Head of caudate nucleus (tissue), 42 donors: ENCODE measurements around the gene ADAM19.
A peak's percentile ranks its signal among the peaks of the same experiment; 100 is the strongest.

ENCODE experiments used
- DNase-seq, 42 donors: peaks; one replicate each; pipeline versions ENCODE4 v3.0.0 to v3.0.0-alpha.2; 2020 to 2021; ENCODE audit warnings: mixed read lengths in 7 of 42
- intact Hi-C: fragments of 100-400 bp; cut with DNase I; formaldehyde crosslinking; loops from one replicate; pipeline ENCODE4 v1.15.0; 2022

The ADAM19 gene

DNA sequence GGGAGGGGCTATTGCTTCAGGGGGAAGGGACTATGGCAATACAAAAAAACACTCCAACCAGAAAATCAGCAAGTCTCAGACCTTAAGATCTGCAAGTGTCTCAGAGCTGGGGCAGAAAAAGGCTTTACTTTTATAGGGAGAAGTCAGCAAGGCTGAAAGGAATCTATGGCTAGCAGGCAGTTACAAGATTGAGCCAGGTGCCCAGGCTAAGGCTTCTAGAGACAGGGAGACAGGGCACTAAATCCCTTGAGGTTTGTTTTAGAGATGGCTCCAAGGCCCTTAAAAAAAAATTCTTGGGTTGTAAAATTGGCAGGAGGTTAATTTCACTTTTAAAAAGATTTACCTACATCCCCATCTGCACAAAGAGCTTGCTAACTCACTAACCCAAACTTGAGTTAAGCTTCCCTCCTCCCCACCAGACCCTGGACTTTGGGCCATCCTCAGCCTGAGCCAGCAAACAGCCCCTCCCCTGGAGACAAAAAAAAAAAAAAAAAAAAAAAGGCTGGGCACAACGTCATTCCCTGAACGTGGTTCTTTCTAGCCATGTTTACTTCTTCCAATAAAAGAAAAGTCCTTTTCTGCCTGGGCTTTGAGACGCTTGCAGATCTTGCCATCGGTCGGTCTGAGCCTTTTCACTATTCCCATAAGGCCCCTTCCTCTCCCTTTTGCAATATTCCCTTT is 97.6 kb downstream of the ADAM19 start:
- intact Hi-C loops, result loop anchor here (10.0 kb wide), 1 partner anchor 133 kb away; a partner anchor contains a TSS
- DNase-seq, result no peak

DNA sequence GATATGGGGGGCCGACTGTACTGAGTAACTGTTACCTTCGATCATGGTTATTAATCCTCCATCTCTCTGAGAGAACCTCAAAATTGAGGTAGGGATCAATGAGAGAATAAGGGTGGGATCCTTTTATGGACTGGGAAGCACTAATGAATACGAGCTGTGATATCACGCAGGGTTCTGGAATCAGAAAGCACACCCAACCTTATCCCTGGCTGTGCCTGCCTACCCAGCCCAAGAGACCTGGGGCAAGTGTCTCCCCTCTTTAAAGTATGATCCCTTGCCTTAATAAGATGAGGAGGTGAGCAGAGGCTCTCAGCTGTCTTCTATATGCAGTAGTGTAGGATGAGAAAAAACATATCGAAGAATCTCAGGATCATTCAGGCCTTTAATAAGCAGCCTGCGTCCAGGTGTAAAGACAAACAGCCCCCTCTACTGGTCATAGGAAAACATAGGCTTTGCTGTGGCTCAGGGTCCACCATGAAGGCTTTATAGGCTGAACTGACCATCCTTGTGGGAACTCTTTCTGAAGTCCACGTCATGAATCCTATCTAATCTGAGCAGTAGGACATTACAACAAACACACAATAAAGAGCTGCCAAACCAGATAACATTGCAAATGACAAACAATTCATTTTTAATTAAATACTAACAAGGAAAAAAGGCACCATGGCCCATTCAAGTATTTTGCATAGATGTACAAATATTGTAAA is 98.7 kb downstream of the ADAM19 start:
- intact Hi-C loops, result loop anchor here (10.0 kb wide), 1 partner anchor 132 kb away; a partner anchor contains a TSS
- peak in 29 of 42 donors; percentile 36 to 85 (median 66) for DNase-seq

DNA sequence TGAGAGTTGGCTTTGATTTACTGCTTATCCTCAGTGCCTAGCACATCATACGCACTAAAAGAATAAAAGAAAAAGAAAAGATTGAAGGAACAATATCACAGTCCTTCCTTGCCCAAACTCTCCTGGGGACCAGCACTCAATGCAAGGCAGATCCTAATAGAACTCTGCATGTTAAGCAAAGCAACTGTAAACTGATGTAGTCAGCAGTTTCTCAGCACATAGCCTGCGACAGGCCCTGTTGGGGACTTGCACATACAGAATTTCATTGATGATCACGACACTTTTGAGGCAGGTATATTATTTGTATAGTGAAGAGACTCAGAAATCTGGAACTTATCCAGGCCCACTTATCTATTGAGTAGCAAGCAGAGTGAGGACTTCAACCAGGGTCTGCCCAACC is 100.1 kb downstream of the ADAM19 start:
- intact Hi-C loops, result loop anchor here (10.0 kb wide), 1 partner anchor 131 kb away; a partner anchor contains a TSS
- no peak for DNase-seq

DNA sequence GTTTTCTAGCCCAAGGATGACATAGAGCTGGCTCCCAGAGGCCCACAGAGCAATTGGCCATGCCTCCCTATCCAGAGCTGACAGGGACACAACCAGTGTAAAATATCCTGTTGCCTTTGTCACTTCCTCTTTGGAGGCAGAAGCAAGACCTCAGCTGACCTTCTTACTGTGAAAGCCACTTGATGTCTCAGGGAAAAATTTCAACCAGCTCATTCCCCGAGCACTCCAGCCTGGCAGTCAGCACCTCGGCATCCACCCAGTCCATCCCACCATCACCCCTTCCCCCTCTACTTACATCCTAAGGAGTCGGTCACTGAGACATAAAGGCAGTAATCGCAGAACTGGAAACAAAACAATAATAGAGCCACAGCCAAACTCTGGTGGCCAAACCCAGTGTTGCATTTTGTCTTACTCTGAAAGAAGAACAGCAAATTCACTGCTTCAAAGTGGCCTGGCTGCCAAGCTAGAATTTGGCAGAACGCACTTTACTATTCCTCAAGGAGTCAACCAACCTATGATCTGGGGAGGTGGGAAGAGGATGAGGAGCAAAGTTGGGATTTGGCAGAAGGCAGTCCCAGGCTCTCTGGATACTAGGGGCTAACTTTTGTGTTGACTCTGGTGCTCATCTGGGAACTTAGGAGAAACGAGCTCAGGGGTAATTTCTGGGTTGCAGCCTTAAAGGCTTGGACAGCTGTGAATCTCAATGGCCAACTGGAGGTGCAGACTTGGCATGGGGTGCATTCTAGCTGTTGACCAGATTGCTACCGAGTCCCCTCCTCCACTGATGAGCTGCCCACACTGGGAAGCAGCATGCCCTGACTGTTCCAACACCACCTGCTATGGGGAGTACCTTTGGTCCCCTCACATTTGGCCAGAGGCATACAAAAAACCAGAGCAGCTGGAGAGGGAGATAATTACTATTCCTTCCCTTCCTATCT is 101.9 kb downstream of the ADAM19 start:
- intact Hi-C loops, result loop anchor here (5.0 to 10.0 kb wide), 2 partner anchors 41 to 129 kb away; a partner anchor contains a TSS
- DNase-seq, result no peak

DNA sequence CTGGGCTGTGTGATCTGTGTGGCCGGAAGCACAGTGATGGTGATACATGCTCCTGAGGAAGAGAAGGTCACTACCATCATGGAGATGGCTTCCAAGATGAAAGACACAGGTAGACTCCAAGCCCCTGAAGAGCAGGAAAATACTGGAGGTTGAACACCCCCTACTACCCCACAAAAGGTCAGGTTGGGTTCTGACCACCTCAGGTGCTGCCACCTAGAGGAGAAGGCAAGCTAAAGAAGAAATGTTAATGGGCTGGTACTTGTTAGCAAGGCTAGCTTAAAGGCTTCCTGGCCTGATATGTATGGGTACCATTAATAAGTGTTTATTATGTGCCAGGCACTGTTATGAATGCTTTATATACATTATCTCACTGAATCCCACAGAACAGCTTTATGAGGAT is 103.9 kb downstream of the ADAM19 start:
- peak in 10 of 42 donors; percentile 26 to 76 (median 46) for DNase-seq
- intact Hi-C loops, result loop anchor here (5.0 to 10.0 kb wide), 2 partner anchors 39 to 127 kb away; a partner anchor contains a TSS

DNA sequence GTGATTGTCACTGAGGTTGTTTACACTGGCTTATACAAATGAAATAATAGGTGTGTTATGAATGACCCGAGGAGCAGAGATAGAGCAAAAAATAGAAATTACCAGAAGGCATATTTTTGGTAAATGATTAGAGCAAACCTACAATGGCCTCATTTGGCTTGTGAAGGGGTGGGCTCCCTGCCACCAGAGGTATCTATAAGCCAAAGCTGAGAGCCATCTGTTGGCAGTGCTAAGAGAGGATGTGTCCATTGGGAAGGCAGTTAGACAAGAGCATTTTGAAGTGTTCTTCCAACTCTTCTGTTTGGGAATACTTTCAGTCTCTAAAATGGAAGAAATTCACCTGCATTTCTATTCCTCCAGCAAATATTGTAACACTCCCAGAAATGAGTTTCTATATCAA is 104.9 kb downstream of the ADAM19 start:
- intact Hi-C loops, result loop anchor here (5.0 to 10.0 kb wide), 2 partner anchors 38 to 126 kb away; a partner anchor contains a TSS
- no peak for DNase-seq

DNA sequence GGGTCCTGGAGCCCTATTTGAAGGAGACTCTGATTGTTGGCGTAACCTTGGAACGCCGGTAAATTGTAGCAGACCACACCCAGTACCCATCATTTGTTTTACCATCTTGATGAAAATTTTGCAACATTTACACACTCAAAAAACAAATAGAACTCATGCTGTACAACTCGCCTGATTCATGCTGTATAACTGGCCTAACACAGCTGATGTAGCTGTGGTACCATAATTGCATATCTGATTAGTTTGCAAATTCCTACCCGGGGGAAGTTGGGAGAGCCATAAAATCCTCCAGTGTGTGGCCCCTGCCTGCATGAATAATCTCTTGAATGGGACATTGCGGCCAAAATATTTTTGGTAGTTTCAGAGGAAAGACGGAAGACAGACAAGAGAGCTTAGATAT is 105.9 kb downstream of the ADAM19 start:
- no peak for DNase-seq
- intact Hi-C loops, result loop anchor here (5.0 to 10.0 kb wide), 2 partner anchors 37 to 125 kb away; a partner anchor contains a TSS

DNA sequence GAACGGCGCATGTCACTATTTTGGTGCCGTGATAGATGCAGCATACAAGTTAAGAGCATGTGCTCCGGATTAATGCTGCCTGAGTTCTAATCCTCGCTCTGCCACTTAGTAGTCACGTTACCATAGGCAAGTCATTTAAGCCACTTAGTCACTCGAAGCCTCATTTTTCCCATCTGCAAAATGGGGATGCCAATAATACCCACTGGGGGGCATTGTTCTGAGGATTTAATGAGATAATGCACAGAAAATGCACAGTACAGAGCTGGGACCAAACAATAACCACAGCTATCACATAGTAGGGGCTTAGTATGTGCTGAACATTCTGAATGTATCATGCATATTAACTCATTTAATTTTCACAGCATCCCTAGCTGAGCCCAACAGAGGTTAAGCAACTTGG is 106.5 kb downstream of the ADAM19 start:
- intact Hi-C loops, result no loop called here
- no peak for DNase-seq

DNA sequence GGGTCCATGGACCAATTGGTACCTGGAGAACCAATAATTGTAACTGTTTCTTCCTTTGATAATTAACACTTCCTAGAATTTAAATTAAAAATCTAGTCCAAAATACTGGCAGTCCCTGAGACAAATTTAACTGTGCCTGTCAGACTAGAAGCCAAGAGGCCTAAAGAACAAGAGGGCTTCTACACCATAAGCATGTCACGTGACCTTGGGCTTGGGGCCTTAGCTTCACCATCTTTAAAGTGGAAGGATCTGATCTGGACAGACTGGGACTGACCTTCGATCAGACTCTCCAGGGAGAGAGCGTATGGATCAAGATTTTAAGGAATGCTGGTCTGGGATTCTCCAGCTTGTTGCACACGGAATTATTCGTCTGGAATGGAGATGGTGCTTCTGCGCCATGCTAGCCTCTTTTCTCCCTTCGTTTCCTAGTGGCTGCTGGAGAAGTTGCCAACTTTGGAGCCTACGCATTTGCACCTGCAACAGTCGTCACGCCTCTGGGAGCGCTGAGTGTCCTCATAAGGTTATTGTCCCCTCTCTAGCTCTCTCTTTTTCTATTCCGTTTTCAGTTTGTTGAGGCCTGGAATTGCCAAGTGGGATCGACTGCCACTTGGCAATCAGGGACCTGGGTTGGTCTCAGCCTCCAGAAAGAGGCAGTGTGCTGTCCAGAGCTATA is 107.1 kb downstream of the ADAM19 start:
- no peak for DNase-seq
- intact Hi-C loops, result no loop called here

DNA sequence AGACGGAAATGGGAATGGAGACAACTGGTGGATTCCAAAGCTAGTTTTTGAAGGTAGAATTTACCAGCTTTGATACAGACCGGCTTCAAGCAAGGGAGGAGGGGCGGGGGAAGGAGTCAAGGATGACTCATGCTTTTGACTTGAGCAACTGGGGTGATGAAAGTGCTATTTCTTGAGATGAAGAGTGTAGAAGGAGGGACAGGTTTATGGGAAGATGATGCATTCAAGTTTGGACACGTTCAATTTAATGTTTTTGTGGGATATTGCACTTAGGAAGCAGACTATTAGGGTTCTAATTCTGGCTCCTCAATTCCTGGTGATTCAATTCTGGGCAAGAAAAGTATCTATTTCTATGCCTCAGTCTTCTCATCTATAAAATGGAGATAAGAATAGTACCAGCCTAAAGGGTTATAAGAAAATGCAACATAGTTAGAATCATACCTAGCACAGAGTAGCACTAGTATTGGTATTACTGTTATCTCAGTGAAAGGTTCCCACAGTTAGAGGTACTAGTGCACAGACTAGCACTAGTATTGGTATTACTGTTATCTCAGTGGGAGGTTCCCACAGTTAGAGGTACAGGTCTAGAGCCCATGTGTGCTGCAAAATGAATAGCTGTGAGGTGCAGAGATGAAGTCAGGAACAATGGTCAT is 110.9 kb downstream of the ADAM19 start:
- intact Hi-C loops, result no loop called here
- peak in 34 of 42 donors; percentile 24 to 86 (median 60) for DNase-seq

DNA sequence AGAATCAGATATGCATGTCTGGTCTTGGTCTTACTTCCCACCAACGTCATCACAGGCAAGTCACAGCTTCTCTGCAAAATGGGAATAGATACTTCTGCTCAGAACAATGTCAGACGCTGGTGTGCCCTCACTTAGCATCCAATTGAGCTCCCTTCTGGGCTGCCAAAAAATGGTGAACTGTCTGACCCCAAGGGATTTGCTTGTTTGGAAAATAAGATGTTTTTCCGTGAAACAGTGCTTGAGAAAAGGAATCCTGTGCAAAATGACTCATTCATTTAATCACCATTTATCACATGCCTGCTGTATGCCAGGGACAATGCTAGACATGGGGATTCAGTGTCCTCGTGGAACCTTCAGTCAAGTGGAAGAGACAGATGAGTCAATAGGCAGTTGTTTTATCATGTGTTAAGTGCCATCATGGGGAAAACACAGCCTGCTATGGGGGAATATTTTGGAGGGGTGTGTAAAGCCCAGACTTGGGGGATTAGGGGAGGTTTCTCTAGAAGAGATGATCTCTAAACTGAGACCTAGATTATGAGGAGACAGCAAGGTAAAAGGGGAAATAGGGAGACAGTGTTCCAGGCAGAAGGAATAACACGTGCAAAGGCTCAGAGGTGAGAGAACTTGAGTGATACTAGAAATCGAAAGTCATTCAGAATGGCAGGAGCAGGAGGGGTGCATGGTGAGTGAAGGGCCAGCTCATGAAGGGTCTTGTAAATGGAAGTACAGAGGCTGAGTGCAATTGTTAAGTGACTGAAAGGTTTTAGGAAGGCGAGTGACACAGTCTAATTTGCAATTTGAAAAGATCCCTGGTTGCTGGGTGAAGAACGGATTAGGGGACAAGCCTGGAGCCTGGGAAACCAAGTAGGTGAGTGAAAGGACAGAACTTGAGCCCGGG is 111.7 kb downstream of the ADAM19 start:
- intact Hi-C loops, result no loop called here
- peak in 2 of 42 donors; percentile 18 to 24 for DNase-seq

DNA sequence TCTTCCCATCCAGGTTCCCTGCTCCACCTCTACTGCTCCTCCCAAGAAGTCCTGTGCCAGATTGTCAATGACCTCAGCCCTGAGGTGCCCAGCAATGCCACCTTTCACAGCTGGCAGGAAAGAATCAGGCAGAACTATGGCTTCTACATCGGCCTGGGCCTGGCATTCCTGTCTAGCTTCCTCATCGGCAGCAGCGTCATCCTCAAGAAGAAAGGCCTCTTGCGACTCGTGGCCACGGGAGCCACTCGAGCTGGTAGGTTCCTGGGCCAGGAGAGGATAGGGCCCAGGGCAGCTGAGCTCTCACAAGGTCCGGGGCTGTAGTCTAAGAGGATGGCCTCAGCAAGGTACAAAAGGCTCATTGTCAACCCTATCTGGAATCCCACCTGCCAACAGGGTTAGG is 112.5 kb downstream of the ADAM19 start:
- peak in 2 of 42 donors; percentile 27 to 32 for DNase-seq
- intact Hi-C loops, result no loop called here

DNA sequence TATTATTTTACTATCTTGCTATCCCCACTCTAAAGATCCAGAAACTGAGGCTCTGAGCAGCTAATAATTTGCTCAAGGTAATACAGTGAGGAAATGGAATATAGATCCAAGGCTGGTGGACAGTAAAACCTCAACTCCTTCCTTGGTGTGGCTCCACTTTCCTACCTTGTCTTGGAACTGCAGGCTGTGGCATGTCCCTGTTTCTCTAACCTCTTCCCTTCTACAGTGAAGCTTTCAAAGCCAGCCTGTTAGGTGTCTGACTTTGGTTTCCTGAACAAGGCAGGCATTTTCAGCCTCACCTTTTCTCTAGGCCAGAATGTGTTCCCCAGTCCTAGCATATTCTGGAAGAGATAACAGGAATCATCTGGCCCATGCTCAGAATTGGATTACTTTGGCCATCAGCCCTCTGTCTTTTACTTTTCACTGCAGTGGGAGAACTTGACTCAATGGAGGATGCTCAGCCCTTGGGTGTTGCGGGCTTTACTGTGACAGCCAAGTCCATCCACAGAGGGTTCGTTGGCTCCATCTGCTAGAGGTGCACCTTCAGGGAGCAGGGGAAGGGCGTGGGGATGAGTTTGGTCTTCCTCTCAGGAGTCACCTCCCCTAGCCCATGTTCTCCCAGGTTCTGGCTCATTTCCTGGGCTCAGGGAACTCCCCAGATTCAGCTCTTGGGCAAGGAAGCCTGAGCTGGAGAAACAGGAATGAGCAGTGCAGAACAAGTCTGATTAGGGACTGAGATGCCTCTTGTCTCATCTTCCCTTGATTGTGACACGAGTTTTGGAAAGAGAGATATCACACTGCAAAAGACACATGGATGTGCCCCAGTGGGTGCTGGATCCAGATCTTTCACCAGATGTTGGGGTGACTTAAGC is 114.4 kb downstream of the ADAM19 start:
- peak in 3 of 42 donors; percentile 11 to 33 (median 24) for DNase-seq

DNA sequence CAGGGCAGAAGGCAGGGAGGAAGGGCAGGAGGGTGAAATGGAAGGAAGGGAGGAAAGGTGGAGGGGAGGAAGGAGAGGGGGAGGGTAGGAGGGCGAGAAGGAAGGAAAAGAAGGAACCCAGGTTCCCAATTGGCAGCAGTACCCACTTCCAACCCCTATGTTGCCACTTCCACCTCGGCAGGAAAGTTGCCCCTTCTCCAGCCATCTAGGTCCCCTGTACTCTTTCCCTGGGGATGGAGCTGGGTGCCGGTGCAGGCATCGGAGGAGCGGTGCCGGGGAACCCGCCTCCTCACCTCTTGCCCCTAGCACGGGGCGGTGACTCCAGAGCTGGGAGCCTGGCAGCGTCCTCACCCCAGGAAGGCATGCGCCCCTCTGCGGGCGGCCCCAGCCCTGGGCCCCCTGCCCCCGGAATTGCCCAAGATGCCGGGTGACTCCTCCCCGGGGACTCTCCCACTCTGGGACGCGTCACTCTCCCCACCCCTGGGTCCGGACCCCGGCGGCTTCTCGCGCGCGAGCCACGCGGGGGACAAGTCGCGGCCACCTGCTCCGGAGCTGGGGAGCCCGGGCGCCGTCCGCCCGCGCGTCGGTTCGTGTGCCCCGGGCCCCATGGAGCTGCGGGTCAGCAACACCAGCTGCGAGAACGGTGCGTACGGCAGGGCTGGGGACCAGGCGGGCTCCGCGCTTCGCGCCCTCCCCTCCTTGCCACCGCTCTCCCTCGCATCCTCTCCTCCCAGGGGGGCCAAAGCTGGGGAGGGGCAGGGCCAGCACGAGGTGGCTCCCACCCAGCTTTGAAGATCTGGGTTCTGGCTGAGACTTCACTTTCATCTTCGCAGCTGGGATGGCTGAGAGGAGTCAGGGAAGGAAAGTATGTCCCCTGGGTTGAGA is 115.6 kb downstream of the ADAM19 start, which contains the start of gene NIPAL4:
NIPAL4 (plus strand) TSS at position 499 of the 885 bp plus-strand sequence; CDS start at position 607, 108 bp downstream.
- intact Hi-C loops, result no loop called here
- DNase-seq, result peak in 39 of 42 donors; percentile 15 to 77 (median 53)

More for the DNA sequence above, 114.4 kb downstream of the ADAM19 start:
- intact Hi-C loops, result no loop called here

DNA sequence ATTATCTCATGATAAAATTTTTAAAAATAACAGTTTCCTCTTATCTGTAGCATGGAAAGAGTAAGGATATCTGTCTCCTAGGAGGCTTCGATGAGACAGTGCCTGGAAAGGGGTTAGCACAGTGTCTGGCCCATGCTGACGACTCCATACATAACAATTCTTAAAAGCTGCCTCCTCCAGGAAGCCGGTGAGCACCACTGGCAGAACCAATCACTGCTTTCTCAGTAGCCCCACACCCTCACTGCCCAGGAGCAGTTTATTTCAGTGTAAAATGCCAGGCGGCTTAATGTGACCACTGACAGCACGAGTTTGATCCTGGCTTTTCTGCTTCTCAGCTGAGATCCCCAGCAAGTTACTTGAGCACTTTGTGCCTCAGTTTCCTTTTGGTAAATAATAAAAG is 116.7 kb downstream of the ADAM19 start:
- peak in 4 of 42 donors; percentile 2 to 44 (median 23) for DNase-seq
- intact Hi-C loops, result no loop called here
